ENCODE results near the gene NHSL1. TPM values are rescaled to one million over a fixed set of nuclear protein-coding genes. Genes with fewer than 3 reads are reported as not detected.

The NHSL1 gene
- total and polyA plus RNA-seq, 11 donors, result 13.9 to 103 (median 46.1) TPM

DNA sequence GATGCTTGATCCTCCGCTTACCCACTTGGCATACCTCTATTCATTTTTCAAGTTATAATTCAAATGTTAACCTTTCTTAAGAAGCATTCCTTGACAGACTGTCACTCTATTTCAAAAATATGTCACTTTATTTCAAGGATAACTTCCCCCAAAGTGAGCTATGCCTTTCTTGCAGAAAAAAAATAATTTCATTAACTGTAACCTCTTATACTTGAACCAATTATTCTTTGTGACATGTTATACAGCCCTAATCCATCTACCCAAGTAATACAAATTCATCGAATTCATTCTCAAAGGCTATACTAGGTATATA lies 9.3 kb upstream of the NHSL1 start:
- Histone ChIP-seq H3K27me3 (no peaks in the 10 kb centered on the region), H3K4me1 (peaks cover 0 to 17% (median 0%) of the 10 kb centered on the region in 12 donors), H3K36me3 (no peaks in the 10 kb centered on the region), H3K27ac (no peak overlapping the region), H3K4me3 (no peak overlapping the region), H3K9me3 (no peaks in the 10 kb centered on the region)
- TF ChIP-seq POLR2A (IDR thresholded peaks at IDR 0.05), result no peak
- TF ChIP-seq CTCF (IDR thresholded peaks at IDR 0.05), result no peak
- DNase-seq (no peak), ATAC-seq (no peak)
- intact Hi-C loops (cut with DNase I), result loop anchor here in 7 of 10 donors (2.0 to 10.0 kb wide), 5 partner anchors 76 to 394 kb away; no protein-coding TSS in a partner anchor
- 88 to 92% (median 90%) methylated on average over 2 of the region's 2 CpGs for WGBS, 4 donors

DNA sequence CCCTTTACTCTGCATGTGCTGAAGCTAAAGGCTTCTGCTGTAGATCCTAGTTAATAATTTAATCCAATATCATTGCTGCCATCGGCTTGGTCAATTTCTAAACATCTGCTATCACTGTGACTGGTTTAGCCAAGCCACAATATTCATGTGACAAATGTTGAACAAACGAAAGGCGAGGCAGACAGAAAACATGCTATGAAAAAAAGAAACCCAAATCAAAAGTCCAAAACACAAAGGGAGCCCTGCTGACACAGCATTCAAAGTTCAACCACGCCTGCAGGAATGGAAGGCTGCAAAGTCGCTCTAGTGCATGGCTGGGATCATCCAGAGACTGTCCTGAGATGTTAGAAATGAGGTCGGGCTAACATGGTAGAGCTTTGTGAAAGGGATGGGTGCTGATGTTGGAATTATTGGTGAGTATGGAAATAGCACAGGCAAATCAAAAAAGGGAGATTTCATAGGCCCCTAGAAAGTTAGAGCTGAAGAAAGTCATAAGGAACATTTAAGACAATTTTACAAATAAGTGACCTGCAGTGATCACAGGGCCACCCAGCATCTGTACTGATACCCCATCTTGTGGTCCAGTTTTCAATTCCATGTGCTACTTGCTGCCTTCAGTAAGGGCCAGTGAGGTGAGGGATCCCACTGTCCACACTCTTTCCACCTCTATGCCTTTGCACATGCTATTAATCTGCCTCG lies 8.8 kb upstream of the NHSL1 start:
- no peak for ATAC-seq
- 73 to 82% (median 76%) methylated on average over 7 of the region's 7 CpGs for WGBS, 4 donors
- Histone ChIP-seq H3K27ac (no peak overlapping the region), H3K36me3 (no peaks in the 10 kb centered on the region), H3K4me3 (no peak overlapping the region), H3K4me1 (peaks cover 0 to 17% (median 0%) of the 10 kb centered on the region in 12 donors), H3K27me3 (no peaks in the 10 kb centered on the region), H3K9me3 (no peaks in the 10 kb centered on the region)
- TF ChIP-seq CTCF (IDR thresholded peaks at IDR 0.05), result no peak
- TF ChIP-seq POLR2A (IDR thresholded peaks at IDR 0.05), result no peak
- no peak for DNase-seq
- intact Hi-C loops (cut with DNase I), result loop anchor here in 7 of 10 donors (2.0 to 10.0 kb wide), 5 partner anchors 76 to 393 kb away; no protein-coding TSS in a partner anchor

GRCh38 chr6:138504764-138505689 lies 5.7 kb upstream of the NHSL1 start:
- Histone ChIP-seq H3K27ac (no peak overlapping the region), H3K4me3 (no peak overlapping the region), H3K36me3 (no peaks in the 10 kb centered on the region), H3K9me3 (no peaks in the 10 kb centered on the region), H3K4me1 (peaks cover 0 to 21% (median 2%) of the 10 kb centered on the region in 12 donors), H3K27me3 (no peaks in the 10 kb centered on the region)
- ATAC-seq (no peak), DNase-seq (no peak)
- WGBS, 4 donors, result 86 to 93% (median 89%) methylated on average over 14 of the region's 14 CpGs
- no peak for TF ChIP-seq CTCF (IDR thresholded peaks at IDR 0.05)
- intact Hi-C loops (cut with DNase I), result loop anchor here in 6 of 10 donors (5.0 to 10.0 kb wide), 4 partner anchors 73 to 390 kb away; no protein-coding TSS in a partner anchor
